Fibroblast of lung (primary cell): ENCODE data around the gene BLACAT1.

Source experiments
- EZH2 ChIP-seq: IDR thresholded peaks from 2 replicates; pipeline ENCODE4 v1.5.1; 2012; ENCODE audit warnings: low read length, control low read depth, mild to moderate bottlenecking; ENCODE audit errors: missing control alignments
- TF ChIP-seq, protein P1 (sequence below), 2 donors: IDR thresholded peaks in 1 of 2; conservative IDR thresholded peaks in 1 of 2; 1 replicate in 1 of 2; 2 replicates in 1 of 2; pipeline ENCODE4 v1.5.1; 2011 to 2012; ENCODE audit warnings: low read length in 2 of 2, control low read depth in 1 of 2, inconsistent platforms in 1 of 2, low read depth in 1 of 2, mild to moderate bottlenecking in 1 of 2

- TF ChIP-seq, protein P1, sequence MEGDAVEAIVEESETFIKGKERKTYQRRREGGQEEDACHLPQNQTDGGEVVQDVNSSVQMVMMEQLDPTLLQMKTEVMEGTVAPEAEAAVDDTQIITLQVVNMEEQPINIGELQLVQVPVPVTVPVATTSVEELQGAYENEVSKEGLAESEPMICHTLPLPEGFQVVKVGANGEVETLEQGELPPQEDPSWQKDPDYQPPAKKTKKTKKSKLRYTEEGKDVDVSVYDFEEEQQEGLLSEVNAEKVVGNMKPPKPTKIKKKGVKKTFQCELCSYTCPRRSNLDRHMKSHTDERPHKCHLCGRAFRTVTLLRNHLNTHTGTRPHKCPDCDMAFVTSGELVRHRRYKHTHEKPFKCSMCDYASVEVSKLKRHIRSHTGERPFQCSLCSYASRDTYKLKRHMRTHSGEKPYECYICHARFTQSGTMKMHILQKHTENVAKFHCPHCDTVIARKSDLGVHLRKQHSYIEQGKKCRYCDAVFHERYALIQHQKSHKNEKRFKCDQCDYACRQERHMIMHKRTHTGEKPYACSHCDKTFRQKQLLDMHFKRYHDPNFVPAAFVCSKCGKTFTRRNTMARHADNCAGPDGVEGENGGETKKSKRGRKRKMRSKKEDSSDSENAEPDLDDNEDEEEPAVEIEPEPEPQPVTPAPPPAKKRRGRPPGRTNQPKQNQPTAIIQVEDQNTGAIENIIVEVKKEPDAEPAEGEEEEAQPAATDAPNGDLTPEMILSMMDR (conservative IDR thresholded peaks at IDR 0.05 in 1 of 2, IDR thresholded peaks at IDR 0.05 in 1 of 2; ENCODE audit: low read depth in 1 of 2, low read length in 2 of 2) = no peak
- no peak for TF ChIP-seq EZH2
Observed at GRCh38 chr1:205495237-205495823, 39.5 kb upstream of the BLACAT1 start.
